Transverse colon (tissue), 4 donors: Measurements from ENCODE around the gene CTNND2.

Experiments
- EP300 ChIP-seq: sonication (generic); formaldehyde crosslinking; IDR thresholded peaks from one replicate; pipeline ENCODE4 v1.6.1; 2017; ENCODE audit warnings: antibody characterized with exemption, low read depth
- POLR2A ChIP-seq: fragments of 450-650 bp; IDR thresholded peaks from one replicate; pipeline ENCODE4 v1.6.1; 2016; ENCODE audit warnings: antibody characterized with exemption, mild to moderate bottlenecking, moderate library complexity
- POLR2AphosphoS5 ChIP-seq, 3 donors: sonication (generic); formaldehyde crosslinking; IDR thresholded peaks; one replicate each; pipeline ENCODE4 v1.6.1; 2016; ENCODE audit warnings: antibody characterized with exemption in 3 of 3
- TF ChIP-seq, protein P1 (sequence below), 5 experiments: fragments of 200-600 bp in 3 of 5; fragments of 450-650 bp in 2 of 5; sonication (generic) in 3 of 5; IDR thresholded peaks; 1 replicate in 2 of 5; 2 replicates in 3 of 5; pipeline ENCODE4 v1.5.1; 2016 to 2017; ENCODE audit warnings: antibody characterized with exemption in 5 of 5, inconsistent platforms in 3 of 5, mild to moderate bottlenecking in 2 of 5, moderate library complexity in 1 of 5

DNA sequence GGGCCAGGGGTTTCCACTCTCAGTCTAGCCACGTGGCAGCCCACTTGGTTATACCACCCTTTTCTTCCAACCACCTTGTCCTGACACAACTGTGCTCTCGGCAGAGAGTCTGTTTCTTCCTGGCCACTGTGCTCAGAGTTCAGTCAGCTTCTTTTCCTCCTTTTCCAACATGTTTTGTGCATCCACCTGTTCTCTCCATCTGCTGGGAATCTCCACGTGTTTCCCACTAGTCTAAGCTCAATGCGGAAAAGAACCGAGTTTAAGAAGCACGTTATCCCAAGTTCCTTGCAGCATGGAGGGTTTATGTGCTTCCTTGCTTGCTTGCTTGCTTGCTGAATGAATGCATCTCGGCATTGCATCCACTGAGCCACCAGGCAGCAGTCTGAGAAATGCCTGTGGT, 599.6 kb downstream of the CTNND2 start:
- TF ChIP-seq, protein P1, sequence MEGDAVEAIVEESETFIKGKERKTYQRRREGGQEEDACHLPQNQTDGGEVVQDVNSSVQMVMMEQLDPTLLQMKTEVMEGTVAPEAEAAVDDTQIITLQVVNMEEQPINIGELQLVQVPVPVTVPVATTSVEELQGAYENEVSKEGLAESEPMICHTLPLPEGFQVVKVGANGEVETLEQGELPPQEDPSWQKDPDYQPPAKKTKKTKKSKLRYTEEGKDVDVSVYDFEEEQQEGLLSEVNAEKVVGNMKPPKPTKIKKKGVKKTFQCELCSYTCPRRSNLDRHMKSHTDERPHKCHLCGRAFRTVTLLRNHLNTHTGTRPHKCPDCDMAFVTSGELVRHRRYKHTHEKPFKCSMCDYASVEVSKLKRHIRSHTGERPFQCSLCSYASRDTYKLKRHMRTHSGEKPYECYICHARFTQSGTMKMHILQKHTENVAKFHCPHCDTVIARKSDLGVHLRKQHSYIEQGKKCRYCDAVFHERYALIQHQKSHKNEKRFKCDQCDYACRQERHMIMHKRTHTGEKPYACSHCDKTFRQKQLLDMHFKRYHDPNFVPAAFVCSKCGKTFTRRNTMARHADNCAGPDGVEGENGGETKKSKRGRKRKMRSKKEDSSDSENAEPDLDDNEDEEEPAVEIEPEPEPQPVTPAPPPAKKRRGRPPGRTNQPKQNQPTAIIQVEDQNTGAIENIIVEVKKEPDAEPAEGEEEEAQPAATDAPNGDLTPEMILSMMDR (IDR thresholded peaks at IDR 0.05) = no peak
- TF ChIP-seq POLR2A (no peak), POLR2AphosphoS5 (IDR thresholded peaks at IDR 0.05) (no peak), EP300 (no peak)
